ENCODE results near the gene TMPRSS4.

- TF ChIP-seq POLR2AphosphoS5 (IDR thresholded peaks at IDR 0.05; ENCODE audit: low read depth, low read length) (no peak), CTCF (IDR thresholded peaks at IDR 0.05) (no peak)
These were observed 91.9 kb downstream of the TMPRSS4 start for GRCh38 chr11:118168751-118169150.

Measured in Panc1 (cell line).